ENCODE measurements around the gene SLC35B4.

SLC35B4 gene, protein sequence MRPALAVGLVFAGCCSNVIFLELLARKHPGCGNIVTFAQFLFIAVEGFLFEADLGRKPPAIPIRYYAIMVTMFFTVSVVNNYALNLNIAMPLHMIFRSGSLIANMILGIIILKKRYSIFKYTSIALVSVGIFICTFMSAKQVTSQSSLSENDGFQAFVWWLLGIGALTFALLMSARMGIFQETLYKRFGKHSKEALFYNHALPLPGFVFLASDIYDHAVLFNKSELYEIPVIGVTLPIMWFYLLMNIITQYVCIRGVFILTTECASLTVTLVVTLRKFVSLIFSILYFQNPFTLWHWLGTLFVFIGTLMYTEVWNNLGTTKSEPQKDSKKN

DNA sequence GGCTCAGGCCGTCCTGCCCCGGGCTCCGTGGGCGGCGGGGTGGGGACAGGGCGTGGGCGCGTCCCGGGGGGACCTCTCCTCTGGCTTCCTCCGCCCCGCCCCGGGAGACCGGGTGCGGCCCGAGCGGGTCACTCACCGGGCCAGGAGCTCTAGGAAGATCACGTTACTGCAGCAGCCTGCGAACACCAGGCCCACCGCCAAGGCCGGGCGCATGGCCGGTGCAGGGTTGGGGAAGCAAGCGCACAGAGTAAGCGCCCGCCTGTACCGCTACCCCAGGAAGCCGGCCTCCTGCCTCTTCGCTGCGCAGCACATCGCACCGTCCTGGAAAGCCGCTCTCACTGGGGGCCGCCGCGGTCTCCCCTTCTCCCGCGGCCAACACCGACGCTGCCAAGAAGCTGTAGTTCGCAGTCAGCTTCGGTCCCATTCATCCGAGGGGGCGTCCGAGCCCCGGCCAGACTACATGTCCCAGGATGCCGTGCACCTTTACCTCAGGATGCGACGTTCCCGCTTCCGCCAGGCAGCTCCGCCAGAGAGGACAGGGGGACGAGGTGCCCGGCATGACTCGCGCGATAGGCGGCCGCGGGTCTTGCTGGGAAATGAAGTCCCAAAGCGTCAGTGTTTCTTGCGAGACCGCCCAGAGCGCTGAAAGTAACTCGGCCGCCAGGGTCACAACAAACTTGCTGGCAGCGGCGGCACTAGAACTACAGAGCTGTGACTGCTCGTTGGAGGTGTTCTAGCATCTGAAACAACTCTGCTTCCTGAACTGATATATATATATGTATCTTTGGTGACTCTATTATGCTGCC is at the start of gene SLC35B4:
Gene SLC35B4, minus strand, starts transcription at position 392 of the 806 bp plus-strand sequence. Its CDS starts 179 bp downstream, at position 213.
- peak; percentile 98 for DNase-seq

DNA sequence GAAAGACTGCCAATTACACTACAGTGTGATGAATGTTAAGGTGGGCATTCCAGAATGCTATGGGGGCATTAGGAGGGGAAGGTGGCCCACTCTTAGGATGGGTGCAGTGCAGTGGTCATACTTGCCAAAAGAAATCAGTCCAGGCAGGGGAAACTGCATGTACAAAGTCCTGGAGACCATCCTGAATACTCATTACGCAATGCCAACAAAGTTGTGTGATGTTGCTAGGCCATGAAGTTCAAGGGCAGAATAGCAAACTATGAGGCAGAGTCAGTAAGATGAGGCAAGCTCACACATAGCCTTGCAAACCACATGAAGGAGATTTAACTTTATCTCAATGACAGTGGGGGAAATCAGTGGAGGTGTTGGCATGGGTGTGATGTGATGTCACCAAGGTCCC is 49.8 kb upstream of the SLC35B4 start:
- no peak for DNase-seq

DNA sequence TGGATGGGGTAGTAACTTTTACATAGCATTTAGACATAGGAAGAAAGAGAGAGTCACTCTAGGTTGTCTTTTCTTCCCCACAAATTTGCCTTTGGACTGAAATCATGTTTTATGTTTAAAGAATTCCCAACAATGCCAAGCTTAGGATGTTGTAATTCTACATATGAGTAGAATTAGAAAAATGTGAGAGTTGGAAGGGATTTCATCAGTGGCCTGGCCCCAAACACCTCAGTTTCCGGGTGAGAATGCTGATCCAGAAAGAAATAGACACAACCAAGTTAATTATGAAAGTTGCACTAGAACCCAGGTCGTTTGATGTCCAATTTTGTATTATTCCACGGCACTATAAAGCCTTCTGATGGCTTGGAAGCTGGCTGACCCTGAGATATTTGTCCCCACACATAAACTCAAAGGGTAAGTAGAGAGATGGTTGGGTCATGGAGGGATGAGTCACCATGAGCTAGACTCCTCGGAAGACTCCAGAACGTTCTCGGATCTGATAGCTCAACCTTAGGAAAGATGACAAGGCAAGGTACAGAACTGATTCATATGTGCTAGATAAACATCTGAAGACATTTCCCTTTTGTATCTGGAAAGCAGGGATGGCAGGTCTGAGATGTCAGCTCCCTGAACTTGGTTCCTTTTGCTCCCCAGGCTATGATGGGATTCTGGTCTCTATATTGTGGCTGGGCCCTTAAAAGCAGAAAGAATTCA is 48.8 kb upstream of the SLC35B4 start:
- no peak for DNase-seq

DNA sequence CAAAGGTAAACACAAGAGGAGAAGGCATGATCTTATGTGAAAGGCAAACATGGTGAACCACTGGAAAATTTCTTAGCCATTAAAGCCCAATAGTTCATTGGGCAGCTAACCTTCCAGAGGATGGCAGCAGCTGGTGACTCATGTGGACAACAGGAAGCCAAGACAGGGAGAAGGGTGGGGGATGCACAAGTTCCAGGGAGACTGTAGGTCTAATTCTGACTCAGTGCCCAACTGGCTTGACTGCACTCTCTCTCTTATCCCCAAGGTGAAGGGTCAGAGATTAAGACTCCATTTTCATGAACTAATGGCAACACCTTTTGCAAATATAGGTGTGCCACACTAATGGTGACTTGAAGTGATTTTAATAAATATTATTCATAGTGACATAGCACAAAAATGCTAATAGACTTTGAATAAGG is 47.9 kb upstream of the SLC35B4 start:
- no peak for DNase-seq

DNA sequence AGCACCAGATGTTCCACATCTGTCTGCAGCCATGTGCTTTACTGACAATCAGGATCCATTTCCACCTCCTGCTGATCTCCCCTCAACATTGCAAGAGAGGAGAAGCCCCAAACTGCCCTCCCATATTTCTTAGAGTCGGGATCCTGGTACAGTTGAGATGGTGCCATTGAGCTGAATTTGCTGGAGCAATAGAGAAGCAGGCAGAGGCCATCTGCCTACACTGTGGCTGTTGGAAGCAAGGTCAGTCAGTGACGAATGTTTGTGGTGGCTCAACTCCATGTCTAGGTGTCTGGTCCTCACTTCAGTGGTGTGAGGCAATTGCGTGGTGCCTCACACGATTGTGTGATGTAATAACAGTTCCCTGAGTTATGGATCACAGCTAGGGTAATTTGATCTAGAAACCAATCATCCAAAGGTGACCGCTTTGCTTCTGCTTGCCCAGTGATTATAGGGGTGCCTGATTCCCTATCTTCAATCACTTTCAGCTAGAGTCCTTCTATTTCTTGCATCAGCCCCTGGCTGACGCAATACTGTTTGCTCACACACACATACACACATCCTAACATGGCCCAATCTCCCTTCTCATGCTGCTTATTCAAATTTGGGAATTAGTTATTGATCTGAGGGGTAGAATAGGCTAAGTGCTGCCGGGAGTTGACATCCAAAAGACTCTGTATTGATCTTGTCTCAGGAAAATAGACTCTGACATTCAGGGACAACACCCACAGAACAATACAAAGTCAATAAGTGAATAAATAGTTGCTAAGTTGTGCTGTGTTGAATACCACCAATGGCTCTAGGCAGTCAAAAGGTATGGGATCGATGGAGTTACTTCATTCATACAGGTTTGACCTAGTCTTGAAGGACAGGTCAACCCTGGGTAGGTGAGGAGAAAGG is 46.1 kb upstream of the SLC35B4 start:
- no peak for DNase-seq

DNA sequence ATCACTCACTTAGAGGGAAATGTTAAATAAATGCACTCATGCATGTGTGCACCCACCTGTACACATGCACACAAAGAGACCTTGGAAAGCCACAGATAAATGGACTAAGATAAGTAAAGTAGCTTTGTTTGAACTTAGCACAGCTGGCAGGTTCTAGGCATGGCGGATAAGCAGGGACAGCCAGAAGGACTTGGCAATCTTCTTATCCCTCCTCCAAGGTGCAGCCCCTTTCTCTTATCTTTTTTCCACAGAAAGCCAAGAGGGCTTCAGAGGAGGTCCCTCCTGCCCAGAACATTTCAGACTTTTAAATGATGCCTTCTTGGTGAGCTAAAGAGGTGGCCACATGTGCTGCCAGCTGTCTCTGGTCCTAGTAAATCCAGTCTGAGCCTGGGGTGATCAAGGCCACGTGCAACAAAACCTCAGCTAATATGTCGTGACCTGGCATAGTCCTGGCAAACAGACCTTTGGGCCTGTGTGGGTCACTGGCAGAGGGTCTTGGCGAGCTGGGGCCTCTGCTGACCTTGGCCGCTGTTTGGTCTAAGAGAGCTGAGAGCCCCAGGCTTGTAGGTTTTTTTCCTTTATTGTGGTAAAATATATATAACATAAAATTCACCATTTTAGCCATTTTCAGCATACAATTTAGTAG is 43.2 kb upstream of the SLC35B4 start:
- no peak for DNase-seq

DNA sequence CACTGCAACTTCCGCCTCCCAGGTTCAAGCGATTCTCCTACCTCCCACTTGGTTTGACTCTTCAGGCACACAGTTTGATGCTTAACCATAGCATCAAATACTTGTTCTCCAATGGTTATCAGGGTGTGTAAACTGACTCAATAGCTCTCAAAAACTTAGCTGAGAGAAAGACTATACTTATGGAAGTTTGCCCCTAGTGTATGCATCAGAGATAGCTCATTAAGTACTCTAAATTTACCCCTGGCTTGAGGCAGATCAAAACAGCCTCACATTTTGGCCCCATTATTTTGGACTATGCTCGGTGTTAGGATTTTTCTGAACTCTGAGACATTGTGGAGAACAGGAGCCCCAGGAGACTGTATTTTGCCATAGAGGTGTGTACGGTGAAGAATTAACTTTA is 40.8 kb upstream of the SLC35B4 start:
- no peak for DNase-seq

DNA sequence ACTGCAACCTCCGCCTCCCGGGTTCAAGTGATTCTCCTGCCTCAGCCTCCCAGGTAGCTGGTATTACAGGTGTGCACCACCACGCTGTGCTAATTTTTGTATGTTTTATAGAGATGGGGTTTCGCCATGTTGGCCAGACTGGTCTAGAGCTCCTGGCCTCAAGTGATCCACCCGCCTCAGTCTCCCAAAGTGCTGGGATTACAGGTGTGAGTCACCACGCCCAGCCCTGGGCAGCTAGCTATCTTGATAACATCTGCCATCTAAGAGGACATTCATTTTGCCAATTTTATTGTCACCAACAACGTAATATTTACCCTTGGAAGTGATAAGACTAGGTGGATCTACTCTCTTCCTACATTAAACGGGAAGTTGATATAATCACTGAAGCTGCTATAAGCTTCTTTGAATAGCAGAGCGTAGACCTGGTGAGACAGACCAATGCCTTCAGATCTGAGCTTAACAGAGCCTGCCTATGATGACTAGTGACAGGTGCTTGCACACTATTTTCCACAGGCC is 39.7 kb upstream of the SLC35B4 start:
- DNase-seq, result no peak

DNA sequence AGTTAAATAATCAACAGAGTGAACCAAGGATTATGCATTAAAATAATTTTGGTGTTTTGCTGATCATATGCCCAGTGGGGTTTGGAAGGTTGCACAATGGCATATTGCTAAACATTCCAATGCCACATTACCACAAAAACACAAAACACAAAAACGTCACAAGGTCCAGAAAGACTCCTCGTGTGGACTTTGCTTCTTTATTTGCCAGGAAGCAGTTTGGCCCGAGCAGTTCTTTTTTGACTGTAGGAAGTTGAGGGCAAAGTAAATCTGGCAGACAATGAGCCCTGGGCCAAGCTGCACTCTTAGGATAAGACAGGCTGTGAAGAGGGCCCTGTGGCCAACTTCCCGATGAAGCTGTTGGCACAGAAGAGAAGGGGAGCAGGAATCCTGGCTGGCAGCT is 39.2 kb upstream of the SLC35B4 start:
- no peak for DNase-seq

DNA sequence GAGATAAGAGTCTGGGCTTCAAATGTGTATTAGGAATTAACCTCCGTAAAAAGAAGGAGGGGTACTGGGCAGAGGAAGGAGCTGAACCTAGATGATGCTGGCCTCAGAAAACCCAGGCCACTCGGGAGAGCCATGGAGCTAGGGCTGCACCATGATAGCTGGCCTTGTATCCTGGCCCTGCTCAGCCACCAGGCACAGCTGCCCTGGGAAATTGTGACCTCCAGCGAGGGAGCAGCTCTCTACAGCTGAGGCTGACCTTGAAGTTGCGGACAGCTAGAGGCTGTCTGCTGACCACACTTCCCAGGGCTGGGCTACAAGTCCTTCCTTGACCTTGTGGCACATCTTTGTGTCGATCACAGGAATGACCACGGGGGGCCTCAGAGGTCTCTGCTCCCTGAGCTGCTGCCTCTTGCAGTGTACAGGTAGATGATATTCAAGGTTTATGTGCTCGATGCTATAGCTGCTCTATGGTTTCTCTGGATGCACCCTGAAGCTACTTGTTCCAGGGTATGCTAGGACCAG is 38.3 kb upstream of the SLC35B4 start:
- no peak for DNase-seq

DNA sequence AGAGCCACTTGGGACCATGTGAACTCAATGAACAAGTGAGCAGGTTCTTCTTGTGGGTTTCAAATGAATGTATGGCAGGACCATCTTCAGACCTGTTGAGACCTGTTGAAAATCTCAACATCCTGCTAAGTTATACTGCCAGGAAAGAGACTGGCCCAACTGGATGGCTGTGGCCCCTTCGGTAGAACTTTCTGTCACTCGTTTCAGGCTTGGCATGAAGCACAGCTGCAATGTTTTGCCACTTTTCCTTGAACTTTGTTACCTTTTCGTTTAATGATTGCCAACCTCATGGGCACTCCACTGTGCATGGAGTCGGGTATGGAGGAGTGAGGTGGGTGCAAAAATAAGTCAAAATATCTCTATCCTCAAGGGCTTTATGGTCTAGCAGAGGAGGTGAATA is 36.7 kb upstream of the SLC35B4 start:
- DNase-seq, result no peak

DNA sequence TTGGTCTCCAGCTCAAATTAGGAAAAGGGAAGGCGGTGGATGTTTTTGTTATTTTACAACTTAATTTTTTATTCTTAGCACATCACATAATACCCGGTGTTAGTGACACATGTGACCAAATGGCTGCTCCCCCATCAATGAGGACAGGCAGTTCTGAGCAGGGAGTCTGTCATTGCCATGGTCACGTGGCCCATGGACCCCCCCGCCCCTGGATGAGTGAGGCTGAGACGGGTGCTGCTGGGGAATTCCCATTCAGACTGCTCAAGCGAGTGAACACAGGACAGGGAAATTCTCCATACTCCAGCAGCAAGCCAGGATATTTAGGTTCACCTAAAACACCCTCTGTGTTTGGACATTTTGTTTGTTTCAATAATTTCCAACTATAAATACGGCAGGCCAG is 34.7 kb upstream of the SLC35B4 start:
- no peak for DNase-seq

DNA sequence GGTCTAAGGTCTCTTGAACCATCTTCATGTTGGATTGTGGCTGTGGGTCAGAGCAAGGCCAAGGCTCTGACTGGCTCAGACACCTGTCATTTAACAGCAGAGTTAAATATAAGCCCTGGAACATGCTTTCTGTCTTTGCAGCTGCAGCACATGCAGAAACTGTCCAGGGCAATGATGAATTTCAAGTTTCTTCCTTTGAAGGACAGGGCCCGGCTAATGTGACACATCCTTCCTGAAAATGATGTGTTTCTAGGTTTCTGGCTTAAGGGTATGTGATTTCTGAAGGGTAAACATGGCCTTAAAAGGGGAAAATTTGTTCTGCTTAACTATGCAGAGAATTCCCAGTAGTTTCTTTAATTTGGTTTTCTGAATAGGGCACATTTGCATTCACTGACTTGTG is 34.0 kb upstream of the SLC35B4 start:
- DNase-seq, result no peak

DNA sequence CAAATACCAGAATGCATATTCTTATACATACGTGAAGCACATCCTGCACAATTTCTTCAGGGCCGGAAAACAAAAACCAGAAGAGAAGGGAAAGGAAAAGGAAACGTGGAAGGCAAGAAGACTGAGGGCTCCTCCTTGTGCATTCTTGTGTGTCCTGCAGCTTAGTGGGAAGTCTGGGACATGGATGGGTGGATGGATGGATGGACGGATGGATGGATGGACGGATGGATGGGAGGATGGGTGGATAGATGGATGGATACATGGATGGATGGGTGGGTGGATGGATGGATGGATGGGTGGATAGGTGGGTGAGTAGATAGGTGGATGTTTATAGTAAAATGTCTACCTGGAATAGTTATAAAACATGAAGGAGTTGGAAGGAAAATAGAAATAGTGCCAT is 30.8 kb upstream of the SLC35B4 start:
- no peak for DNase-seq

DNA sequence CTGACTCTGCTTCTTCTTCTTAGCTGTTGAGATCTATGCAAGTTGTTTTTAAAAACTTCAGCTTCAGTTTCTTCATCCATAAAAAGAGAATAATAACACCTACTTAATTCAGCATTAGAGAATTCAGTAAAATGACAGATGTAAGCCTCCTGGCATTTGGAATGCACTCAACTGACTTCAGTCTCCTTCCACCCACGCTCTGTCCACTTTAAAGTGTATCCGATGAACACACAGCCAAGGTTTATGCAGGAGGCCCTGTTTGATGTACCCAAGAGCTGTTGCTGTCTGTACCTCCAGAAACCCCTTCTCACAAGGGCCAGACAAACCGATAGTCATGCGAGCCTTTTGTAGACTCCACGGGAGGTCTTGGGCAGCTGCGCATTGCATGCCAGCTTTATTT is 27.1 kb upstream of the SLC35B4 start:
- DNase-seq, result no peak

DNA sequence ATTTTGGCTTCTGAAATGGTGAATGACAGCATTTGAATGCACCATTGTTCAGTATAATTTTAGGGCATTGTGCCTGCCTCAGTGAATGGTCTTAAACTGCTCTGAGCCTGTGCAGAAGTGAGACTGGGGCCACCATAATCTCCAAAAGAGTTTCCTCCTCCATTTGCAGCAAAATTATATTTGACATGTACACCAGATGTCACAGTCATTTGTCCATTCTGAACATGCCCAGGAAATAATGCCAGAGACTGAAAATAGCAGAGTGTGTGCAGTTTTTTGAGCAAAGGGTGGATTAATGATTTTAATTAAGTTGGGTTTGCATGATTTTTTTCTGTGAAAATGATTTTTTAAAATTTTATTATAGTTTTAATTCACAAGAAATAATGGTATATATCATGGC is 26.4 kb upstream of the SLC35B4 start:
- DNase-seq, result no peak

DNA sequence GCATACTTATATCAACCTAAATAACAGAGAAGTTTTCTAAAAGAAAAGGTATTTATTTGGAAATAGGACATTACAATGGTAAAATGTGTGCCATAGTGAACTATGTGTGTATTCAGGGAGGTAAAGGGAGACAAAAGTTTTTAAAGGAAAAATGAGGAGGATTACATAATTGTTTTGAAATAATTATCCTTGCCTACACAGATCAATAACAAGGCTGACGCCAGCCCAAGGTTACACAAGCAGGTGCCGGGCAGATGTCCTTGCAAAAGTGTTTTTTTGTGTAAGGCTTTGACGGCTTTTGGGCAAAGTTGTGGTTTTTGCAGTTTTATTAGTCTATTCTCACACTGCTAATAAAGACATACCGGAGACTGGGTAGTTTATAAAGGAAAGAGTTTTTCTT is 22.7 kb upstream of the SLC35B4 start:
- DNase-seq, result no peak

DNA sequence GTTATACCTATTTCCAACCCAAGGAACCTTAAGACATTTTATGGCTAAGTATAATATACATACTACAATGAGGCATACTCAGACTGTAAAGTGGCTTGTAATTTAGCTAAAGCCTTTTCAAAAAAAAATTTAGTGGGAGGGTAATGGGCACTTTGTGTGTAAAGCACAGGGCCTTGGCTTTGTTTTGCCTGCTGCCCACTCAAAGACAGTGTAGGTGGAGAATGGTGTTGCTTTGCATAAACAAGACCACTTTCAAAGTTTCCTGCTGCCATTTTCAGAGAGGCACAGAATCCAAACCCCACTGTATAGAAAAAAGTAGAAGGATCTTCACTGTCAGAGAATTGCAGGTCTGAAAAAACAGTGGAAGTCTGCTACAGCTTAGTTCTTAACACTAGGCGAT is 21.2 kb upstream of the SLC35B4 start:
- DNase-seq, result no peak

DNA sequence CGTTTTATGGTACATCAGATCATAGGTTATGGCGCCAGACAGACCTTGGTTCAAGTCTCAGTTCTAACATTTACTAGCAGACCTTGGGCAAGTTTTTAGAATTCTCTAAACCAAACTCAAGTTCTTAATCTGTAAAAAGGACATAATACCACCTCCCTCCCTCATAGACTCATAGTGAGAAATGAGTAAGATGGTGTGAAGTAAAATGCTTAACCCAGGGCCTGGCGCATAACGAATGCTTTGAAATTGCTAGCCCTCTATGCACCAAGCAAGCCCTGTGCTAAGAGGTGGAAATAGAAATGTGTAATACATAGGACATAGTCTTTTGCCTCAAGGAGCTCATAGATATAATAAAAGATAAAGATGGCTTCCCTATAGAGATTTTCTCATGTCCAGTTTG is 17.7 kb upstream of the SLC35B4 start:
- no peak for DNase-seq

DNA sequence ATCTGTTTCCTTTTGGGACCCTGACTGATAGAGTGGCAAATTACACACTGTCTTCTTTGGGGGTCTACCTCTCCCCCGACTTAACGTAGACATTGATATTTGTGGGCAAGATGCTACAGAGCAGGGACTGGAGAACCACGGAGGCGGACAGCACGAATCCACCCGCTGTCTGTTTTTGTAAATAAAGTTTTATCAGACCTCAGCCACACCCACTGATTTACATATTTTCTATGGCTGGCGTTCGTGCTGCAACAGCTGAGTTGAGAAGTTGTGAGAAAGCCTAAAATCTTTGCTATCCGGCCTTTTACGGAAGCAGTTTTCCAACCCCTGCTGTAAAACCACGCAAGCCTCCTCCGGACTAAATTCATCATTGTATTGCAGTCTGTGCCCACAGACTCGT is 17.2 kb upstream of the SLC35B4 start:
- no peak for DNase-seq

DNA sequence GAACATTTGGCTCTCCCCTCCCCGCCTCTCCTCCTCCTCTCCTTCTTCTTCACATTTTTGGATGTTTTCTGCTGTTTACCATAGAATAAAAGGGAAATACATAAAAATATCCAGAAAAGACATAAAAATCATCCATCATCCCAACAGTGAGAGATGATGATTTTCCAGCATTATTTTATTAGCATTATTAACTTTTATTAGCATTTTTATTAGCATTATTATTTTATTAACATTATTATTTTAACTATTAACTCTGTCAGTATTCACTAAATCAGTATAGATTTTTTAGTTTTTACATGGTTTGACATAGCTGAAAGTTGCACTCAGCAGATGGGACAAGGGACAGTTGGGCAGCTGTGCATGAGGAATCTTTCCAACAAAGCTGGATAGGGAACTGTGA is 16.2 kb upstream of the SLC35B4 start:
- DNase-seq, result no peak

DNA sequence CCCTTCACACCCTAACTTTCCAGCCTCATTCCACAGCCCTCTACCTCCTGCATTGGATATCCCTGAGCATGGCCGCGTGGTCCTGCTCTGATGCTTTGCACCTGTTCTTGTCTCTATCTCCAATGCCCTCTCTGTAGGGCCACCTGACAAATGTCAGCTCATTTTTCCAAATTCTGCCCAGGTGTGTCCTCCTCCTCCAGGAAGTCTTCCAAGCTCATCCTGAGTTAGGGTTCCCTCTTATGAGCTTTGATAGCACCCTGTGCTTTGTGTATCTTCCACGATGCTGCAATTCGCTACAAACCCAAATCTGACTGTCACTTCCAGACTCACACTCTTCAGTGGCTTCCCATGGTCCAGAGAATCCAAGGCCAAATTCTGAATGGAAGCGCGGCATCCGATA is 14.7 kb upstream of the SLC35B4 start:
- no peak for DNase-seq
